ENCODE results near the gene SS18L1.

- TF ChIP-seq CTCF (IDR thresholded peaks at IDR 0.05) (no peak), POLR2A (IDR thresholded peaks at IDR 0.05) (no peak), POLR2AphosphoS5 (IDR thresholded peaks at IDR 0.05) (no peak)
Observed at GRCh38 chr20:62158088-62158400, 14.5 kb downstream of the SS18L1 start.
